KOPT-K1 (cell line): ENCODE data around the gene PGRMC1.
"Not testable (repeated sequence)": the region's sequence is repeated elsewhere in the genome, so short reads cannot be mapped to it uniquely, and the experiment has no call there.

Experiments
- H3K27ac ChIP-seq: fragments of 200-600 bp; sonication (generic); 2 replicates; pipeline ENCODE4 v1.5.1; 2016; ENCODE audit warnings: antibody characterized with exemption, mild to moderate bottlenecking, low read depth, low read length; ENCODE audit not compliant: poor library complexity, severe bottlenecking
- H3K36me3 ChIP-seq: fragments of 200-600 bp; sonication (generic); 2 replicates; pipeline ENCODE4 v1.5.1; 2017; ENCODE audit warnings: antibody characterized with exemption, mild to moderate bottlenecking, low read length, moderate library complexity; ENCODE audit not compliant: insufficient read depth
- H3K9me3 ChIP-seq: fragments of 200-600 bp; sonication (generic); 2 replicates; pipeline ENCODE4 v1.5.1; 2017; ENCODE audit warnings: antibody characterized with exemption, low read length, mild to moderate bottlenecking; ENCODE audit not compliant: insufficient read depth, poor library complexity, severe bottlenecking

Gene PGRMC1

DNA sequence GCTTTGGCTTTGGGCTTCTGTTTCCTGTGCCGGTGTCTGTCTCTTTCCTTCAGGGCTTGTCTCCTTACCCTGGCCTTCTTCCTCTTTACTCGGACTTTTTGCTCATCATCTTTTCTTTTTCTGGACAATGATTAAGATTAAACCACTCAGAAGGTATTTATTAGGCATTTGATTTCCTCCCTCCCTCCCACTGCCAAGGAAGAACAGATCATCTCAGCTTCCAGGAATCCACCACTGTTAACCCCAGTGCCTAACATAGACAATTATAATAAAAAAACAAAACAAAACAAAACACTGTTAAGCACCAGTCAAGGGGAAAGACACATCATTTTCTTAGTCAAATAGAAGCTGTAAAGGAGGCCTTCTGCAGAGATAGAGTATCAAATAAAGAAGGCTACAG lies 16.6 kb downstream of the PGRMC1 start:
- Histone ChIP-seq H3K36me3 (peaks cover 16% of the 10 kb centered on the region; the same call in 1 of the 2 replicates), H3K9me3 (no peaks in the 10 kb centered on the region), H3K27ac (no peak overlapping the region)

- H3K36me3 ChIP-seq: no peaks in the 10 kb centered on the region
- no peaks in the 10 kb centered on the region for H3K9me3 ChIP-seq
- no peak overlapping the region for H3K27ac ChIP-seq
Measured at GRCh38 chrX:119266364-119266995, 30.4 kb downstream of the PGRMC1 start.

- H3K9me3 ChIP-seq, H3K27ac ChIP-seq, H3K36me3 ChIP-seq: not testable (repeated sequence)
Measured at GRCh38 chrX:119267115-119267514, 31.0 kb downstream of the PGRMC1 start.

DNA sequence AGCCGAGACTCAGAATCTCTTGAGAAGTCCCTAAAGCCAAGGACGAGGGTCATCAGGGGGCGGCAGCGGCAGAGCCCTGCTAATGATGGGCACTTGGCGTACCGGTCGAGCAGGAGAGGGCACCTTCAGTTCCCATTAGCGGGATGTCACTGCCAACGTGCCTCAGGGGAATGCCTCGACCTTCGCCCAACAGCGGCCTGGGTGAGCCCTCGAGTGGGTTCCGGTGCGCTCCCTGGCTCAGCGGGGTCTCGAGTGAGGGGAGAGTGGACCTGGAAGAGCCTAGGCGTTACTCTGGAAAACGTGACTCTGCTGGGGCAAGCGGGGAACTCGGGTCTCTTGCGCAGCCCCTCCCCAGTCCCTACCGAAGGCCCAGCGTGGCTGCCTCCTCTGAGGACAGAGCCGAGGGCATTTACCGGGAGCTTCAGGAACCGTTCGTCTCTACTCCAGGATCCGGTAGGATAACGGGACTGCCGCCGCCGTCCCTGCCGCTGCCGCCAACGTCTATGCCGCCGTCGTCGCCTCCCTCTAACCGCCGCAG lies 36.9 kb downstream of the PGRMC1 start:
- Histone ChIP-seq H3K9me3 (no peaks in the 10 kb centered on the region), H3K27ac (no peak overlapping the region), H3K36me3 (no peaks in the 10 kb centered on the region)

DNA sequence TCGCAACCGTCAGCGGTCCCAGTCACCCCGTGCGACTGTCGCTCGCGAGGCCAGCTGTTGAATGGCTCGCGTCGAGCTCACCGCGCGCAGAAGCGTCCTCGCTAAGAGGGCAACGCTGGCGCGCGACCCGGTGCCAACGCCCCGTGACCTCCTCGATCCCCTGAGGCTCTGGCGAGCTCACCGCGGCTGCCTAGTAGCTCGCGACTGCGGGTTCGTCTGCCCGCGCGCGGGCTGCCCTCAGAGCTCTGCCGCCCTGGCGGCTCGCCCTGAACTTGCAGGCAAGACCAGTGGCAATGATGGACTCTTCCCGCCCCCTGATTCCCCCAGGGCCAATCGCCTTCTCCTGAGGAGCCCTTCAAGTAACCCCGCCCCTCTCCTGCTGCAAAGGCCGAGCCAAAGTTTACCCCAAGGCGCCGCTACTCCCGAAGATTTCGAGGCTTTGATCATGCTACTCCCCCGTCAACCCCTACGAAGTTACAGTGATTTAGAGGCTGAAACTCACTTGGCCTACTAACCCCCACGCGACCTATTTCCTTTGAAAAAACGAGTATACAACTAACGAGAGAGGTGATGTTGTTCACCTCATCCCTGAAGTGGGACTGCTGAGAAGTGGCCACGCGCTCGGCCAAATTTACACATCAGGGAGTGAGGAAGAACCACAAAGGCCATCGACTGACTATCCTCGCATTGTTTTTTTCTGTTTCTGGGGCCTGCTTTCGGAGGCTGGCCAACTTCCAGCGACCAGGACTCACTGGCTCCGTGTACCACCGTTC lies 37.5 kb downstream of the PGRMC1 start:
- no peak overlapping the region for H3K27ac ChIP-seq
- no peaks in the 10 kb centered on the region for H3K9me3 ChIP-seq
- H3K36me3 ChIP-seq: no peaks in the 10 kb centered on the region

DNA sequence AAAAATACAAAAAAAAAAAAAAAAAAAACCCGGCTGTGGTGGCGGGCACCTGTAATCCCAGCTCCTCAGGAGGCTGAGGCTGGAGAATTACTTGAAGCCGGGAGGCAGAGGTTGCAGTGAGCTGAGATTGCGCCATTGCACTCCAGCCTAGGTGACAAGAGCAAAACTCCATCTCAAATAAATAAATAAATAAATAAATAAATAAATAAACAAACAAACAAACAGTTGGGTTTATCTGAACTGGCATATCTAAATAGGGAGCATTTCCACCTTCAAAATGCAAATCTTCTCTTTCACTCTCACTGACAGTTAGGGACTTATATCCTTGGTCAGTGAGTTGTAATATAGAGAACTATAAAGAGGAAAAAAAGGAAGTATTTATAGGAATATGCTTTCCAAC lies 46.3 kb downstream of the PGRMC1 start:
- H3K36me3 ChIP-seq, H3K27ac ChIP-seq: not testable (repeated sequence)

GRCh38 chrX:119288890-119289393 lies 52.9 kb downstream of the PGRMC1 start:
- H3K36me3 ChIP-seq: no peaks in the 10 kb centered on the region
- H3K9me3 ChIP-seq: no peaks in the 10 kb centered on the region
- no peak overlapping the region for H3K27ac ChIP-seq

More for the DNA sequence above, 46.3 kb downstream of the PGRMC1 start:
- not testable (repeated sequence) for H3K9me3 ChIP-seq

- no peaks in the 10 kb centered on the region for H3K36me3 ChIP-seq
- H3K27ac ChIP-seq: no peak overlapping the region
- no peaks in the 10 kb centered on the region for H3K9me3 ChIP-seq
Measured at GRCh38 chrX:119290476-119290875, 54.4 kb downstream of the PGRMC1 start.

GRCh38 chrX:119291246-119291645 lies 55.2 kb downstream of the PGRMC1 start:
- not testable (repeated sequence) for H3K9me3 ChIP-seq, H3K27ac ChIP-seq

DNA sequence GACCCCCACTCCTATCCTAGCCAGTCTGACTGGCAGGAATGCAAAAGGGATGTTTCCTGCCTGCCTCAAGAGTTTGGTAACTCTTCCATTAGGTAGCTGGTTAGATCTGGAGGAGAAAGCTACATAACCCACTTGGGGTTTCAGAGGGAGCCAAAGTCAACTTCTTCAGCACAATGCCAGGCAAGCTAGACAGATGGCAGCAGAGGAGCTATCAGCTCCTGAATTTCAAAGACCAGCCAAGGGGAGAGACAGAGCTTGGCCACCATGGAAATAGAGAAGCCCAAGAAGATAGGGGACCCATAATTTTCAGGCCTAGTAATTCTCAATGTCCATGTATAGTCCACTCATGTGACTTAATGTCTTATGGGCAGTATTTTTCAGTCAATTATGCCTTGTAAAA lies 56.4 kb downstream of the PGRMC1 start:
- no peak overlapping the region for H3K27ac ChIP-seq
- H3K9me3 ChIP-seq: no peaks in the 10 kb centered on the region
- no peaks in the 10 kb centered on the region for H3K36me3 ChIP-seq

More at GRCh38 chrX:119291246-119291645, 55.2 kb downstream of the PGRMC1 start:
- not testable (repeated sequence) for H3K36me3 ChIP-seq
